ENCODE results near the gene SLC25A25.
"Not testable (repeated sequence)": the region's sequence is repeated elsewhere in the genome, so short reads cannot be mapped to it uniquely, and the experiment has no call there.

SLC25A25 gene

GRCh38 chr9:128034821-128035652, 33.0 kb upstream of the SLC25A25 start:
- H3K4me1 ChIP-seq (ENCODE audit: control insufficient read depth, insufficient read depth, low read length), result peaks cover 4% of the 10 kb centered on the region
- H3K9me3 ChIP-seq (ENCODE audit: control insufficient read depth, insufficient read depth, low read depth, low read length), result no peaks in the 10 kb centered on the region
- H3K27me3 ChIP-seq (ENCODE audit: control insufficient read depth, insufficient read depth, low read length), result no peaks in the 10 kb centered on the region
- no peaks in the 10 kb centered on the region for H3K36me3 ChIP-seq (ENCODE audit: control insufficient read depth, insufficient read depth, low read length)
- no peak overlapping the region for H3K4me3 ChIP-seq (ENCODE audit: low read depth, low read length)
- no peak overlapping the region for H3K9ac ChIP-seq (ENCODE audit: low read length)
- H3K27ac ChIP-seq (ENCODE audit: low read depth, low read length), result no peak overlapping the region

- H3K4me1 ChIP-seq (ENCODE audit: control insufficient read depth, insufficient read depth, low read length); H3K36me3 ChIP-seq (ENCODE audit: control insufficient read depth, insufficient read depth, low read length); H3K4me3 ChIP-seq (ENCODE audit: low read depth, low read length); H3K27me3 ChIP-seq (ENCODE audit: control insufficient read depth, insufficient read depth, low read length); H3K9me3 ChIP-seq (ENCODE audit: control insufficient read depth, insufficient read depth, low read depth, low read length); H3K9ac ChIP-seq (ENCODE audit: low read length); H3K27ac ChIP-seq (ENCODE audit: low read depth, low read length): not testable (repeated sequence)
These were observed 31.5 kb upstream of the SLC25A25 start for GRCh38 chr9:128036522-128036921.

- not testable (repeated sequence) for H3K36me3 ChIP-seq (ENCODE audit: control insufficient read depth, insufficient read depth, low read length); H3K27ac ChIP-seq (ENCODE audit: low read depth, low read length); H3K4me3 ChIP-seq (ENCODE audit: low read depth, low read length); H3K9ac ChIP-seq (ENCODE audit: low read length); H3K27me3 ChIP-seq (ENCODE audit: control insufficient read depth, insufficient read depth, low read length); H3K4me1 ChIP-seq (ENCODE audit: control insufficient read depth, insufficient read depth, low read length); H3K9me3 ChIP-seq (ENCODE audit: control insufficient read depth, insufficient read depth, low read depth, low read length)
These were observed 27.2 kb upstream of the SLC25A25 start for GRCh38 chr9:128040783-128041182.

- H3K9me3 ChIP-seq (ENCODE audit: control insufficient read depth, insufficient read depth, low read depth, low read length), result no peaks in the 10 kb centered on the region
- H3K4me1 ChIP-seq (ENCODE audit: control insufficient read depth, insufficient read depth, low read length), result peaks cover 5% of the 10 kb centered on the region; the same call in 1 of the 2 replicates
- no peak overlapping the region for H3K27ac ChIP-seq (ENCODE audit: low read depth, low read length)
- no peak overlapping the region for H3K4me3 ChIP-seq (ENCODE audit: low read depth, low read length)
- H3K36me3 ChIP-seq (ENCODE audit: control insufficient read depth, insufficient read depth, low read length), result no peaks in the 10 kb centered on the region
- H3K9ac ChIP-seq (ENCODE audit: low read length), result no peak overlapping the region
- no peaks in the 10 kb centered on the region for H3K27me3 ChIP-seq (ENCODE audit: control insufficient read depth, insufficient read depth, low read length)
These were observed 26.0 kb upstream of the SLC25A25 start for GRCh38 chr9:128042043-128042442.

- no peaks in the 10 kb centered on the region for H3K27me3 ChIP-seq (ENCODE audit: control insufficient read depth, insufficient read depth, low read length)
- H3K4me1 ChIP-seq (ENCODE audit: control insufficient read depth, insufficient read depth, low read length), result peaks cover 5% of the 10 kb centered on the region; the same call in 1 of the 2 replicates
- no peak overlapping the region for H3K9ac ChIP-seq (ENCODE audit: low read length)
- H3K27ac ChIP-seq (ENCODE audit: low read depth, low read length), result no peak overlapping the region
- no peaks in the 10 kb centered on the region for H3K36me3 ChIP-seq (ENCODE audit: control insufficient read depth, insufficient read depth, low read length)
- H3K4me3 ChIP-seq (ENCODE audit: low read depth, low read length), result no peak overlapping the region
- H3K9me3 ChIP-seq (ENCODE audit: control insufficient read depth, insufficient read depth, low read depth, low read length), result no peaks in the 10 kb centered on the region
These were observed 24.6 kb upstream of the SLC25A25 start for GRCh38 chr9:128043467-128043868.

GRCh38 chr9:128045409-128045808, 22.6 kb upstream of the SLC25A25 start:
- not testable (repeated sequence) for H3K36me3 ChIP-seq (ENCODE audit: control insufficient read depth, insufficient read depth, low read length); H3K4me1 ChIP-seq (ENCODE audit: control insufficient read depth, insufficient read depth, low read length); H3K27ac ChIP-seq (ENCODE audit: low read depth, low read length); H3K9ac ChIP-seq (ENCODE audit: low read length); H3K9me3 ChIP-seq (ENCODE audit: control insufficient read depth, insufficient read depth, low read depth, low read length); H3K27me3 ChIP-seq (ENCODE audit: control insufficient read depth, insufficient read depth, low read length); H3K4me3 ChIP-seq (ENCODE audit: low read depth, low read length)

GRCh38 chr9:128045831-128046230, 22.2 kb upstream of the SLC25A25 start:
- H3K27ac ChIP-seq (ENCODE audit: low read depth, low read length), result no peak overlapping the region

GRCh38 chr9:128047231-128047630, 20.8 kb upstream of the SLC25A25 start:
- Histone ChIP-seq H3K9me3 (ENCODE audit: control insufficient read depth, insufficient read depth, low read depth, low read length) (no peaks in the 10 kb centered on the region), H3K27me3 (ENCODE audit: control insufficient read depth, insufficient read depth, low read length) (no peaks in the 10 kb centered on the region), H3K27ac (ENCODE audit: low read depth, low read length) (no peak overlapping the region), H3K4me1 (ENCODE audit: control insufficient read depth, insufficient read depth, low read length) (peaks cover 9% of the 10 kb centered on the region; the same call in 1 of the 2 replicates), H3K36me3 (ENCODE audit: control insufficient read depth, insufficient read depth, low read length) (no peaks in the 10 kb centered on the region), H3K4me3 (ENCODE audit: low read depth, low read length) (no peak overlapping the region), H3K9ac (ENCODE audit: low read length) (no peak overlapping the region)

More at GRCh38 chr9:128045831-128046230, 22.2 kb upstream of the SLC25A25 start:
- H3K4me1 ChIP-seq (ENCODE audit: control insufficient read depth, insufficient read depth, low read length), result peaks cover 5% of the 10 kb centered on the region; the same call in 1 of the 2 replicates
- H3K36me3 ChIP-seq (ENCODE audit: control insufficient read depth, insufficient read depth, low read length), result no peaks in the 10 kb centered on the region
- no peak overlapping the region for H3K9ac ChIP-seq (ENCODE audit: low read length)
- no peaks in the 10 kb centered on the region for H3K9me3 ChIP-seq (ENCODE audit: control insufficient read depth, insufficient read depth, low read depth, low read length)
- H3K27me3 ChIP-seq (ENCODE audit: control insufficient read depth, insufficient read depth, low read length), result no peaks in the 10 kb centered on the region
- H3K4me3 ChIP-seq (ENCODE audit: low read depth, low read length), result no peak overlapping the region

GRCh38 chr9:128048663-128049062, 19.4 kb upstream of the SLC25A25 start:
- H3K27ac ChIP-seq (ENCODE audit: low read depth, low read length), result no peak overlapping the region
- H3K4me1 ChIP-seq (ENCODE audit: control insufficient read depth, insufficient read depth, low read length), result peaks cover 7% of the 10 kb centered on the region; the same call in 1 of the 2 replicates
- no peak overlapping the region for H3K9ac ChIP-seq (ENCODE audit: low read length)
- no peaks in the 10 kb centered on the region for H3K36me3 ChIP-seq (ENCODE audit: control insufficient read depth, insufficient read depth, low read length)
- H3K27me3 ChIP-seq (ENCODE audit: control insufficient read depth, insufficient read depth, low read length), result no peaks in the 10 kb centered on the region
- H3K9me3 ChIP-seq (ENCODE audit: control insufficient read depth, insufficient read depth, low read depth, low read length), result no peaks in the 10 kb centered on the region
- no peak overlapping the region for H3K4me3 ChIP-seq (ENCODE audit: low read depth, low read length)

- Histone ChIP-seq H3K4me1 (ENCODE audit: control insufficient read depth, insufficient read depth, low read length) (0 out of 2 replicates have a peak, but pooled peaks cover 3% of the 10 kb centered on the region), H3K9me3 (ENCODE audit: control insufficient read depth, insufficient read depth, low read depth, low read length) (no peaks in the 10 kb centered on the region), H3K27ac (ENCODE audit: low read depth, low read length) (no peak overlapping the region), H3K4me3 (ENCODE audit: low read depth, low read length) (no peak overlapping the region), H3K36me3 (ENCODE audit: control insufficient read depth, insufficient read depth, low read length) (no peaks in the 10 kb centered on the region), H3K27me3 (ENCODE audit: control insufficient read depth, insufficient read depth, low read length) (no peaks in the 10 kb centered on the region), H3K9ac (ENCODE audit: low read length) (no peak overlapping the region)
These were observed 18.2 kb upstream of the SLC25A25 start for GRCh38 chr9:128049843-128050242.

- Histone ChIP-seq H3K27me3 (ENCODE audit: control insufficient read depth, insufficient read depth, low read length) (no peaks in the 10 kb centered on the region), H3K27ac (ENCODE audit: low read depth, low read length) (no peak overlapping the region), H3K36me3 (ENCODE audit: control insufficient read depth, insufficient read depth, low read length) (no peaks in the 10 kb centered on the region), H3K4me3 (ENCODE audit: low read depth, low read length) (no peak overlapping the region), H3K9ac (ENCODE audit: low read length) (no peak overlapping the region), H3K9me3 (ENCODE audit: control insufficient read depth, insufficient read depth, low read depth, low read length) (no peaks in the 10 kb centered on the region), H3K4me1 (ENCODE audit: control insufficient read depth, insufficient read depth, low read length) (peaks cover 18% of the 10 kb centered on the region)
These were observed 15.9 kb upstream of the SLC25A25 start for GRCh38 chr9:128051932-128052709.

All from HUES6 (cell line).